ENCODE results near the gene TPSG1. TPM values are rescaled to one million over a fixed set of nuclear protein-coding genes. Genes with fewer than 3 reads are reported as not detected.

TPSG1 gene
- total RNA-seq, 1 experiment from 2014 or later = not detected

GRCh38 chr16:1182950-1183907, 41.8 kb downstream of the TPSG1 start:
- POLR2A ChIA-PET = no interaction called here

More at GRCh38 chr16:1182950-1183907, 41.8 kb downstream of the TPSG1 start:
- peak; percentile 31; the same call in 1 of the 2 replicates for ATAC-seq
- peak; percentile 33 for DNase-seq (ENCODE audit: low spot score)
- Mint-ChIP-seq H3K4me3 (no peak overlapping the region), H3K27ac (0 out of 2 replicates have a peak overlapping the region, but pooled peaks have one; percentile 36), H3K36me3 (no peaks in the 10 kb centered on the region), H3K27me3 (ENCODE audit: low read depth) (no peaks in the 10 kb centered on the region), H3K9me3 (no peaks in the 10 kb centered on the region), H3K4me1 (no peaks in the 10 kb centered on the region)
- CTCF ChIA-PET = interaction anchor here (0.5 kb wide), 1 partner anchor 17 kb away, joined by 3 read pairs; no protein-coding TSS in a partner anchor
- TF ChIP-seq TEAD4 (CRISPR knock-in tag; IDR thresholded peaks at IDR 0.05) (no peak), E2F4 (CRISPR knock-in tag; IDR thresholded peaks at IDR 0.05; ENCODE audit: borderline replicate concordance, low read depth) (no peak), ATF6 (CRISPR knock-in tag; IDR thresholded peaks at IDR 0.05) (no peak), NR2C2 (CRISPR knock-in tag; IDR thresholded peaks at IDR 0.05) (no peak), FOXP1 (CRISPR knock-in tag; IDR thresholded peaks at IDR 0.05; ENCODE audit: borderline replicate concordance) (no peak), ZNF121 (CRISPR knock-in tag; IDR thresholded peaks at IDR 0.05) (no peak), ATF2 (CRISPR knock-in tag; IDR thresholded peaks at IDR 0.05; ENCODE audit: borderline replicate concordance, low read depth) (no peak), NR1H2 (CRISPR knock-in tag; IDR thresholded peaks at IDR 0.05) (no peak), CBFB (CRISPR knock-in tag; IDR thresholded peaks at IDR 0.05; ENCODE audit: low read depth) (no peak), STAT6 (CRISPR knock-in tag; conservative IDR thresholded peaks at IDR 0.05; ENCODE audit: low read depth) (no peak), ZBTB43 (CRISPR knock-in tag; IDR thresholded peaks at IDR 0.05) (no peak)
